ENCODE results near the gene GRID1. TPM values are rescaled to one million over a fixed set of nuclear protein-coding genes. Genes with fewer than 3 reads are reported as not detected.

The GRID1 gene
- total RNA-seq, 1 donor: not detected

GRCh38 chr10:86334488-86335085 lies 32.0 kb downstream of the GRID1 start:
- TF ChIP-seq CTCF (IDR thresholded peaks at IDR 0.05; ENCODE audit: insufficient read depth, low read length): no peak
- no peak overlapping the region for H3K4me3 ChIP-seq (ENCODE audit: low read depth, low read length)
- DNase-seq (ENCODE audit: low read depth): no peak

- DNase-seq (ENCODE audit: low read depth): no peak
- TF ChIP-seq CTCF (IDR thresholded peaks at IDR 0.05; ENCODE audit: insufficient read depth, low read length): no peak
- no peak overlapping the region for H3K4me3 ChIP-seq (ENCODE audit: low read depth, low read length)
Measured at GRCh38 chr10:86333826-86334487, 32.6 kb downstream of the GRID1 start.

- no peak for DNase-seq (ENCODE audit: low read depth)
- no peak overlapping the region for H3K4me3 ChIP-seq (ENCODE audit: low read depth, low read length)
- no peak for TF ChIP-seq CTCF (IDR thresholded peaks at IDR 0.05; ENCODE audit: insufficient read depth, low read length)
Measured at GRCh38 chr10:86331861-86332260, 34.7 kb downstream of the GRID1 start.

- no peak for DNase-seq (ENCODE audit: low read depth)
- no peak overlapping the region for H3K4me3 ChIP-seq (ENCODE audit: low read depth, low read length)
- no peak for TF ChIP-seq CTCF (IDR thresholded peaks at IDR 0.05; ENCODE audit: insufficient read depth, low read length)
Measured at GRCh38 chr10:86330778-86331763, 35.5 kb downstream of the GRID1 start.

- TF ChIP-seq CTCF (IDR thresholded peaks at IDR 0.05; ENCODE audit: insufficient read depth, low read length): no peak
- no peak for DNase-seq (ENCODE audit: low read depth)
Measured at GRCh38 chr10:86329896-86330680, 36.5 kb downstream of the GRID1 start.

GRCh38 chr10:86329093-86329710 lies 37.4 kb downstream of the GRID1 start:
- no peak overlapping the region for H3K4me3 ChIP-seq (ENCODE audit: low read depth, low read length)
- TF ChIP-seq CTCF (IDR thresholded peaks at IDR 0.05; ENCODE audit: insufficient read depth, low read length): no peak
- no peak for DNase-seq (ENCODE audit: low read depth)

More at GRCh38 chr10:86329896-86330680, 36.5 kb downstream of the GRID1 start:
- no peak overlapping the region for H3K4me3 ChIP-seq (ENCODE audit: low read depth, low read length)

Measured in fibroblast of the aortic adventitia (primary cell).